ENCODE results near the gene TRAF7. TPM values are rescaled to one million over a fixed set of nuclear protein-coding genes. Genes with fewer than 3 reads are reported as not detected.
A peak's percentile ranks its signal among the peaks of the same experiment; 100 is the strongest.
"Not testable (repeated sequence)": the region's sequence is repeated elsewhere in the genome, so short reads cannot be mapped to it uniquely, and the experiment has no call there.

TRAF7 gene
- total RNA-seq, 2 donors from 2014 or later, result 34.1 to 54.8 TPM

- Histone ChIP-seq H3K4me3 (no peak overlapping the region), H3K36me3 (no peaks in the 10 kb centered on the region), H3K27me3 (replicated peaks; ENCODE audit: insufficient read depth) (peaks cover 8% of the 10 kb centered on the region), H3K27ac (no peak overlapping the region), H3K9me3 (no peaks in the 10 kb centered on the region), H3K4me1 (ENCODE audit: control insufficient read depth in 1 of 2, low read depth in 2 of 2) (peaks cover 5 to 18% of the 10 kb centered on the region in 2 donors)
- DNase-seq (ENCODE audit: low spot score), result no peak
- no peak for TF ChIP-seq CTCF (IDR thresholded peaks at IDR 0.05)
- no peak for ATAC-seq (ENCODE audit: insufficient number of reproducible peaks, low FRiP score, low read depth)
Observed at GRCh38 chr16:2199621-2200139, 44.1 kb downstream of the TRAF7 start.

DNA sequence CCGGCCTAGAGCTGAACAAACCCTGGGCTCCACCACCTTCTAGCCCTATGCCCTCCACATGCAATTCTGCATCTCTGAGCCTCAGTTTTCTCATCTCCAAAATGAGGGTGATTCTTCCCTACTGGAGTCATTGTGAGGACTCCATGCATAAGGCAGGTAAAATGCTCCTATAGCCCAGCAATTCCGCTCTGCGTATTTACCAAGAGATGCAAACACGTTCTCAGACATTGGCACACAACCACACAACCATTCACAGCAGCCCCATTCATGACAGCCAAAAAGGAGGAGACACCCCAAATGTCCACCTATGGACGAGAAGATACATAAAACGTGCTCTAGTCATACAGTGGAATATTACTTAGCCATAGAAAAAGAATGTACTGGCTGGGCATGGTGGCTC, 44.7 kb downstream of the TRAF7 start:
- H3K4me3 ChIP-seq, result no peak overlapping the region
- no peak for DNase-seq (ENCODE audit: low spot score)
- no peak overlapping the region for H3K27ac ChIP-seq
- no peaks in the 10 kb centered on the region for H3K9me3 ChIP-seq
- H3K27me3 ChIP-seq (replicated peaks; ENCODE audit: insufficient read depth), result peaks cover 6% of the 10 kb centered on the region
- no peaks in the 10 kb centered on the region for H3K36me3 ChIP-seq
- H3K4me1 ChIP-seq (ENCODE audit: control insufficient read depth in 1 of 2, low read depth in 2 of 2), result peaks cover 5 to 21% of the 10 kb centered on the region in 2 donors
- no peak for TF ChIP-seq CTCF (IDR thresholded peaks at IDR 0.05)
- no peak for ATAC-seq (ENCODE audit: insufficient number of reproducible peaks, low FRiP score, low read depth)

- peaks cover 7 to 20% of the 10 kb centered on the region in 2 donors for H3K4me1 ChIP-seq (ENCODE audit: control insufficient read depth in 1 of 2, low read depth in 2 of 2)
Observed at GRCh38 chr16:2203119-2203688, 47.6 kb downstream of the TRAF7 start.

DNA sequence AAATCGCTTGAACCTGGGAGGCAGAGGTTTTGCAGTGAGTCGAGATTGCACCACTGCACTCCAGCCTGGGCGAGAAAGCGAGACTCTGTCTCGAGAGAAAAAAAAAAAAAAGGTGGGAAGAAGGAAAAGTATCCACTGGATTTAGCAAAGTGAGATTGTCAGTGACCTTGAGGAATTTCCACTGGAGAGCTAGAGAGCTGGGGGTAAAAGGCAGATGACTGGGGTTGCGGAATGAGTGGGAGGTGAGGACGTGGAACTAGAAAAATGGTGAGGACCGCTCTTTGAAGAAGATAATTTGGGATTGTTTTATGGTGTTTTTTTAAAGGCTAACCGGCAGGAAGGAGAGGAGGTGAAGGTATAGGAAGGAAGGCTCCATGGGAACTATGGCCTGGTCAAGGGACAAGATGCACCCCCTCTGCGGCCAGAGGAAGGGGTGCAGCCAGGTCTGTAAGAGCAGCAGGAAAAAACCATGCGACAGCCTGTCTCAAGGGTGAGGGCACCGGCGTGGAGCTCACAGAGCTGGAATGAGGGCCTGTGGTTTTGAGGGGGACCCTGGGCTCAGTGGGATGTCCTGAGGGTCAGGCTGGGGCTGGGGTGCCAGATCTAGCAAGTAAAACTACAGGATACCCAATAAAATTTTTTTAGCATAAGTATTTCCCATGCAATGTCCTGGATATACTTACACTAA, 49.0 kb downstream of the TRAF7 start:
- peak overlapping the region; percentile 94 to 97 for H3K27ac ChIP-seq
- H3K27me3 ChIP-seq (replicated peaks; ENCODE audit: insufficient read depth), result no peaks in the 10 kb centered on the region
- peaks cover 7 to 20% of the 10 kb centered on the region in 2 donors for H3K4me1 ChIP-seq (ENCODE audit: control insufficient read depth in 1 of 2, low read depth in 2 of 2)
- TF ChIP-seq CTCF (IDR thresholded peaks at IDR 0.05), result no peak
- no peak for ATAC-seq (ENCODE audit: insufficient number of reproducible peaks, low FRiP score, low read depth)
- no peak for DNase-seq (ENCODE audit: low spot score)
- peaks cover 18% of the 10 kb centered on the region for H3K36me3 ChIP-seq
- H3K9me3 ChIP-seq, result no peaks in the 10 kb centered on the region
- H3K4me3 ChIP-seq, result peak overlapping the region; percentile 87

More at GRCh38 chr16:2203119-2203688, 47.6 kb downstream of the TRAF7 start:
- not testable (repeated sequence) for H3K9me3 ChIP-seq; ATAC-seq (ENCODE audit: insufficient number of reproducible peaks, low FRiP score, low read depth); H3K27ac ChIP-seq; H3K36me3 ChIP-seq; H3K27me3 ChIP-seq (replicated peaks; ENCODE audit: insufficient read depth); DNase-seq (ENCODE audit: low spot score); H3K4me3 ChIP-seq

GRCh38 chr16:2205104-2205966, 49.8 kb downstream of the TRAF7 start, which contains the start of gene MLST8:
MLST8 (plus strand) TSS chr16:2205454; CDS start chr16:2206086, 632 bp downstream.
- peak; percentile 24 for TF ChIP-seq CTCF (IDR thresholded peaks at IDR 0.05)
- H3K27me3 ChIP-seq (replicated peaks; ENCODE audit: insufficient read depth), result no peaks in the 10 kb centered on the region
- no peaks in the 10 kb centered on the region for H3K9me3 ChIP-seq
- DNase-seq (ENCODE audit: low spot score) (peak; percentile 21), ATAC-seq (ENCODE audit: insufficient number of reproducible peaks, low FRiP score, low read depth) (peak; percentile 78)
- peak within 1 kb of the TSS; percentile 94 to 97 for H3K27ac ChIP-seq
- peaks cover 18% of the 10 kb centered on the region for H3K36me3 ChIP-seq
- peaks cover 7 to 20% of the 10 kb centered on the region in 2 donors for H3K4me1 ChIP-seq (ENCODE audit: control insufficient read depth in 1 of 2, low read depth in 2 of 2)
- H3K4me3 ChIP-seq, result peak within 1 kb of the TSS; percentile 87
